Muscle layer of duodenum (tissue), 2 donors: ENCODE measurements around the gene PI3.
"Not testable (repeated sequence)": the region's sequence is repeated elsewhere in the genome, so short reads cannot be mapped to it uniquely, and the experiment has no call there.

Experiments
- H3K27ac ChIP-seq: one replicate; pipeline ENCODE4 v1.7.0; 2013; ENCODE audit warnings: mild to moderate bottlenecking, low read length
- H3K27me3 ChIP-seq: one replicate; pipeline ENCODE4 v1.7.0; 2013; ENCODE audit warnings: low read depth, mild to moderate bottlenecking, control low read depth, low read length
- H3K36me3 ChIP-seq, 2 donors: one replicate each; pipeline ENCODE4 v1.7.0; 2013; ENCODE audit warnings: low read length in 2 of 2, control low read depth in 1 of 2, mild to moderate bottlenecking in 1 of 2; ENCODE audit not compliant: insufficient read depth in 2 of 2, control insufficient read depth in 1 of 2
- H3K4me1 ChIP-seq, 2 donors: one replicate each; pipeline ENCODE4 v1.7.0; 2013; ENCODE audit warnings: low read length in 2 of 2, mild to moderate bottlenecking in 2 of 2, control low read depth in 1 of 2, moderate library complexity in 1 of 2; ENCODE audit not compliant: insufficient read depth in 2 of 2, control insufficient read depth in 1 of 2
- H3K4me3 ChIP-seq, 2 donors: one replicate each; pipeline ENCODE4 v1.7.0; 2013; ENCODE audit warnings: low read length in 2 of 2, low read depth in 1 of 2, mild to moderate bottlenecking in 1 of 2
- H3K9me3 ChIP-seq, 2 donors: one replicate each; pipeline ENCODE4 v1.7.0; 2013; ENCODE audit warnings: low read length in 2 of 2, control low read depth in 1 of 2, mild to moderate bottlenecking in 1 of 2; ENCODE audit not compliant: control insufficient read depth in 1 of 2
- donor health status: healthy.

PI3 gene

GRCh38 chr20:45154794-45155193 lies 19.9 kb upstream of the PI3 start:
- not testable (repeated sequence) for H3K27ac ChIP-seq, H3K4me1 ChIP-seq, H3K4me3 ChIP-seq, H3K36me3 ChIP-seq, H3K27me3 ChIP-seq
- peaks cover 6 to 12% of the 10 kb centered on the region in 2 donors for H3K9me3 ChIP-seq

GRCh38 chr20:45156713-45157112 lies 18.0 kb upstream of the PI3 start:
- H3K27ac ChIP-seq, result no peak overlapping the region
- peaks cover 6 to 12% of the 10 kb centered on the region in 2 donors for H3K9me3 ChIP-seq
- peaks cover 0 to 5% of the 10 kb centered on the region in 2 donors for H3K4me1 ChIP-seq
- no peaks in the 10 kb centered on the region for H3K27me3 ChIP-seq
- H3K4me3 ChIP-seq, result no peak overlapping the region
- no peaks in the 10 kb centered on the region for H3K36me3 ChIP-seq

GRCh38 chr20:45157962-45158361 lies 16.7 kb upstream of the PI3 start:
- no peak overlapping the region for H3K4me3 ChIP-seq
- no peaks in the 10 kb centered on the region for H3K36me3 ChIP-seq
- H3K27me3 ChIP-seq, result no peaks in the 10 kb centered on the region
- H3K27ac ChIP-seq, result no peak overlapping the region
- H3K9me3 ChIP-seq, result peaks cover 8 to 15% of the 10 kb centered on the region in 2 donors
- peaks cover 0 to 5% of the 10 kb centered on the region in 2 donors for H3K4me1 ChIP-seq

- H3K9me3 ChIP-seq, result peaks cover 10 to 28% of the 10 kb centered on the region in 2 donors
- no peaks in the 10 kb centered on the region for H3K4me1 ChIP-seq
- H3K27me3 ChIP-seq, result no peaks in the 10 kb centered on the region
- H3K36me3 ChIP-seq, result no peaks in the 10 kb centered on the region
- H3K4me3 ChIP-seq, result no peak overlapping the region
- no peak overlapping the region for H3K27ac ChIP-seq
These were observed 11.5 kb upstream of the PI3 start for GRCh38 chr20:45163083-45163803.

- Histone ChIP-seq H3K36me3 (no peaks in the 10 kb centered on the region), H3K27ac (no peak overlapping the region), H3K4me1 (no peaks in the 10 kb centered on the region), H3K4me3 (no peak overlapping the region), H3K27me3 (no peaks in the 10 kb centered on the region), H3K9me3 (peaks cover 5 to 20% of the 10 kb centered on the region in 2 donors)
These were observed 9.8 kb upstream of the PI3 start for GRCh38 chr20:45164906-45165305.

- Histone ChIP-seq H3K9me3 (no peaks in the 10 kb centered on the region), H3K36me3 (no peaks in the 10 kb centered on the region), H3K4me1 (no peaks in the 10 kb centered on the region), H3K27me3 (no peaks in the 10 kb centered on the region), H3K4me3 (no peak overlapping the region), H3K27ac (no peak overlapping the region)
These were observed 1.2 kb upstream of the PI3 start for GRCh38 chr20:45173522-45173921.

- Histone ChIP-seq H3K27me3 (no peaks in the 10 kb centered on the region), H3K27ac (no peak overlapping the region), H3K4me3 (no peak overlapping the region), H3K9me3 (no peaks in the 10 kb centered on the region), H3K36me3 (no peaks in the 10 kb centered on the region), H3K4me1 (no peaks in the 10 kb centered on the region)
These were observed 2.0 kb downstream of the PI3 start for GRCh38 chr20:45176526-45177267.

GRCh38 chr20:45179166-45179565 lies 4.5 kb downstream of the PI3 start:
- Histone ChIP-seq H3K4me3 (no peak overlapping the region), H3K27ac (no peak overlapping the region), H3K4me1 (no peaks in the 10 kb centered on the region), H3K9me3 (no peaks in the 10 kb centered on the region), H3K27me3 (no peaks in the 10 kb centered on the region), H3K36me3 (no peaks in the 10 kb centered on the region)

GRCh38 chr20:45181639-45182038 lies 6.9 kb downstream of the PI3 start:
- no peaks in the 10 kb centered on the region for H3K27me3 ChIP-seq
- H3K9me3 ChIP-seq, result no peaks in the 10 kb centered on the region
- H3K36me3 ChIP-seq, result no peaks in the 10 kb centered on the region
- H3K4me3 ChIP-seq, result no peak overlapping the region
- H3K4me1 ChIP-seq, result no peaks in the 10 kb centered on the region
- H3K27ac ChIP-seq, result no peak overlapping the region

- no peak overlapping the region for H3K4me3 ChIP-seq
- H3K4me1 ChIP-seq, result no peaks in the 10 kb centered on the region
- H3K9me3 ChIP-seq, result no peaks in the 10 kb centered on the region
- H3K27ac ChIP-seq, result no peak overlapping the region
- no peaks in the 10 kb centered on the region for H3K36me3 ChIP-seq
- no peaks in the 10 kb centered on the region for H3K27me3 ChIP-seq
These were observed 8.4 kb downstream of the PI3 start for GRCh38 chr20:45183084-45183483.

- H3K27me3 ChIP-seq, result no peaks in the 10 kb centered on the region
- no peak overlapping the region for H3K4me3 ChIP-seq
- no peaks in the 10 kb centered on the region for H3K9me3 ChIP-seq
- no peaks in the 10 kb centered on the region for H3K36me3 ChIP-seq
- H3K4me1 ChIP-seq, result no peaks in the 10 kb centered on the region
- no peak overlapping the region for H3K27ac ChIP-seq
These were observed 13.0 kb downstream of the PI3 start for GRCh38 chr20:45187693-45188092.
